ENCODE data around the gene SDK2.
A peak's percentile ranks its signal among the peaks of the same experiment; 100 is the strongest.

The SDK2 gene

DNA sequence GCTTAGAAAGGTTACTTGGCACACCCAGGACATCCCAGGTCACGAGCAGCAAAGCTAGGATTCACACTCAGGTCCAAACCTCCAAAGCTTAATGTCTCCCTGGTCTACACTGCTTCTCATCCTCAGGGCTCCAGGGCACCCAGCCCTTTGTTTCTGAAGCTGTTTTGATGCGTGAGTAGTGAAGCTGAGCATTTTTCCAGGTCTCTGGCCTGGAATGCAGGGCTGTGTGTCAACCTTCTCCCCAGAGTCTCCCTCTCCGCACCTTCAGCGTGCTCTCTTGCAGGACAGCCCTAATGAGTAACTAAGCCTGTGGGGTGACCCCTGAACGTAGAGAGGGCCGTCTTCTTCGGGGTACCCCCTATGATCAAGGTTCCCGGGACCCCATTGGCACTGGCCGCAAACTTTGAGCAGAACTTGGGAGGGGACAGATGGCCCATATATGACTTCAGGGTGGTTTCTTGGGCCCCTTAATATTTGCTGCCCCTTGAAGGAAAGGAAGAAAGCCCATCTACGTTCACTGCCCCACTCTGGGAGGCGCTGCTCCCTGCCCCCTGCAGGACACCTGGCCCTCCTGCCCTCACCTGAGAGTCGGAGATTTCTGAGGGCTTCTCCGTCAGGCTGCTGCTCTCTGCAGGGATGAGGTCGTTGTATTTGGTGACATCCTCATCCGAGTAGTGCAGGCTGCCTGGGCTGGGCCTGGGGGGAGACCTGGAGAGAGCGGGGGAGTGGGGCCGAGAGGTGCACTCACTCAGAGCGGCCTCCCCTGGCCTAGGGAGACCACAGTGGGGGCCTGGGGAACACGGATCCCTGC lies 296.0 kb downstream of the SDK2 start:
- TF ChIP-seq CTCF (IDR thresholded peaks at IDR 0.05; ENCODE audit: insufficient read depth, low read depth, low read length, missing control alignments) = no peak
- no peak for DNase-seq (ENCODE audit: low read depth)
- H3K4me3 ChIP-seq (ENCODE audit: low read length) = no peak overlapping the region

DNA sequence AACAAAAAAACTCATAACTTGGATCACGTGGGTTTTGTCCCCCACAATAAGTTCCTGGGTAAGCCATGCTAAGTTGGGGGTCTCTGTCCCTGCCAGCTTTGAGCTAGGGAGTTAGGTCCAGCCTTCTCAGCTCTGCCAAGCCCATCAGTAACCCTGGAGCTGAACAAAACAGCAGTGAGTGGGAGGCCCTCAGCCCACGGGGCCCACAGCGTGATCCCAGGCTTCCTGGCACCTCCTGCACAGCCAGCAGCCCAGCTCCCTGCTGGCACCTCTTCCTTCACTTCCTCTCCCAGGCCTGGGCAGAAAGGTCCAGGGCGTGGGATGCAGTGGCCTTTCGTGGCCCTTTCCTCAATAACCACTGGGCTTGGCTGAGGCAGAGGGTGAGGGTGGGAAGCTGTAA lies 296.9 kb downstream of the SDK2 start:
- DNase-seq (ENCODE audit: low read depth) = no peak
- H3K4me3 ChIP-seq (ENCODE audit: low read length) = no peak overlapping the region
- TF ChIP-seq CTCF (IDR thresholded peaks at IDR 0.05; ENCODE audit: insufficient read depth, low read depth, low read length, missing control alignments) = no peak

GRCh38 chr17:73346501-73347162 lies 297.6 kb downstream of the SDK2 start:
- no peak overlapping the region for H3K4me3 ChIP-seq (ENCODE audit: low read length)
- no peak for DNase-seq (ENCODE audit: low read depth)
- TF ChIP-seq CTCF (IDR thresholded peaks at IDR 0.05; ENCODE audit: insufficient read depth, low read depth, low read length, missing control alignments) = no peak

- DNase-seq (ENCODE audit: low read depth) = no peak
- H3K4me3 ChIP-seq (ENCODE audit: low read length) = no peak overlapping the region
- TF ChIP-seq CTCF (IDR thresholded peaks at IDR 0.05; ENCODE audit: insufficient read depth, low read depth, low read length, missing control alignments) = no peak
Measured at GRCh38 chr17:73343739-73344454, 300.3 kb downstream of the SDK2 start.

- peak; percentile 39 for DNase-seq (ENCODE audit: low read depth)
- TF ChIP-seq CTCF (IDR thresholded peaks at IDR 0.05; ENCODE audit: insufficient read depth, low read depth, low read length, missing control alignments) = no peak
Measured at GRCh38 chr17:73343168-73343634, 301.0 kb downstream of the SDK2 start.

DNA sequence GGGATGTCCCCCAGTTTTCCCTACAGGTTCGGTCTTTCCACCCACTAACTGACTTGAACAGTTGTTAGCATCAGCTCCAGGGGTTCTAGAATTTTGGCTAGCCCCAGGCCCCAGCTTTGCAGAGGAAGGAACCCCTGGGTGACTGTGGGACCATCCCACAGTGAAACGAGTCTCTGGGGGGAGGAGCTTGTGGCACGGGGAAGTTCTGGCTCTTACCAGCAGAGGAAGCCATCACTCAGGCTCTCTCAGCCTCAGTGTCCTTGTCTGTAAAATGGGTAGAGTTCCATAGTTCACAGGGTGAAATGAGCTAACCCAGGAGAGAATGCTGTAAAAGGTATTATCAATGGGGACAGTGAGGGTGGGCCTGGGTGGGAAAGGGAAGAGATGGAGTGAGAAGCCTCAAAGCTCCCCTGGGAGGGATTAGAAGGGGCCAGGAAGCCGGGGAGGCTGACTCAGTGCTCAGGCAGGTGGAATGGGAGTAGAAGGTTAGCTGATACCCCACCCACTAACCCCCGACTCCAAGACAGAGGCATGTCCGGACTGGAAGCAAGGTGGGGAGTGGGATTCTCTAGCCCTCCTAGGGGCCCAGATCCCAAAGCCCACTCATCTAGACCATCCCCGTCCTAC lies 301.6 kb downstream of the SDK2 start:
- DNase-seq (ENCODE audit: low read depth) = peak; percentile 38
- TF ChIP-seq CTCF (IDR thresholded peaks at IDR 0.05; ENCODE audit: insufficient read depth, low read depth, low read length, missing control alignments) = no peak
- no peak overlapping the region for H3K4me3 ChIP-seq (ENCODE audit: low read length)

More at GRCh38 chr17:73343168-73343634, 301.0 kb downstream of the SDK2 start:
- no peak overlapping the region for H3K4me3 ChIP-seq (ENCODE audit: low read length)

Measured in epithelial cell of esophagus (primary cell).